ENCODE results near the gene COLGALT1.

DNA sequence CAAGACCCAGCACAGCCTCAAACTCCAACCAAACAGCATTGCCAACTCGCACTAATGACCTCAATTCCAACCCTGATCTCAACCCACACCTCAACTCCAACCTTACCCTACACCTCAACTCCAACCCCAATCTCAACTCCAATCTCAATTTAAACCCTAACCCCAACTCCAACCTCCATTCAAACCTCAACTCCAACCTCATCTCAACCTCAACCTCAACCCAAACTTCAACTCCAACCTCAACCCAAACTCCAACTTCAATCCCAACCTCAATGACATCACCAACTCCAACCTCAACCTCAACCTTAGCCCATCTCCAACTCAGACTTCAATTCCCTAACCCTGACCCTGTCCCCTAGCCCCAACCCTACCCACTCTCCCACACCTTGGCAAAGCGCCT is 74.3 kb downstream of the COLGALT1 start:
- TF ChIP-seq EZH2 (IDR thresholded peaks at IDR 0.05; ENCODE audit: borderline replicate concordance) = no peak
- TF ChIP-seq, protein P1, sequence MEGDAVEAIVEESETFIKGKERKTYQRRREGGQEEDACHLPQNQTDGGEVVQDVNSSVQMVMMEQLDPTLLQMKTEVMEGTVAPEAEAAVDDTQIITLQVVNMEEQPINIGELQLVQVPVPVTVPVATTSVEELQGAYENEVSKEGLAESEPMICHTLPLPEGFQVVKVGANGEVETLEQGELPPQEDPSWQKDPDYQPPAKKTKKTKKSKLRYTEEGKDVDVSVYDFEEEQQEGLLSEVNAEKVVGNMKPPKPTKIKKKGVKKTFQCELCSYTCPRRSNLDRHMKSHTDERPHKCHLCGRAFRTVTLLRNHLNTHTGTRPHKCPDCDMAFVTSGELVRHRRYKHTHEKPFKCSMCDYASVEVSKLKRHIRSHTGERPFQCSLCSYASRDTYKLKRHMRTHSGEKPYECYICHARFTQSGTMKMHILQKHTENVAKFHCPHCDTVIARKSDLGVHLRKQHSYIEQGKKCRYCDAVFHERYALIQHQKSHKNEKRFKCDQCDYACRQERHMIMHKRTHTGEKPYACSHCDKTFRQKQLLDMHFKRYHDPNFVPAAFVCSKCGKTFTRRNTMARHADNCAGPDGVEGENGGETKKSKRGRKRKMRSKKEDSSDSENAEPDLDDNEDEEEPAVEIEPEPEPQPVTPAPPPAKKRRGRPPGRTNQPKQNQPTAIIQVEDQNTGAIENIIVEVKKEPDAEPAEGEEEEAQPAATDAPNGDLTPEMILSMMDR (IDR thresholded peaks at IDR 0.05; ENCODE audit: poor library complexity) = no peak
